ENCODE measurements around the gene HECW1. TPM values are rescaled to one million over a fixed set of nuclear protein-coding genes. Genes with fewer than 3 reads are reported as not detected.

HECW1 gene
- total RNA-seq, 4 donors from 2014 or later = 0.62 to 4.3 (median 1.4) TPM; not detected in 1

DNA sequence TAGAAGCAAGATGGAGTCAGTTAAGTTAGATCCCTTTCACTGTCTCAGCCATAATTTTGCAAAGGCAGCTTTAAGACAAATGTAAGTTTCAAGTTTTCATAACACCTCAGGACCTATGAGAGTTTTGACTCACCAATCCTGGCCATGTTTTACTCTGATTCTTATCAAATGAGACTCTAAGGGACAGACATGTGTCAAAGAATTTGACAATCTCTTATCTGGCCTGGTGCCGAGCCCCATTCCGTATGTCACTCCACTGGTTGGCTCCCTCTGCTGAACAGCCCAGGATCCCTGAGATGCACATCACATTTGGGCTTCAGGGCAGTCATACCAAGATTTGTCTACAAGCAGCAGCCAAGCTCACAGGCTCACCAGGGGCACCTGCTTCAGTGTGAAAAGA lies 282.9 kb downstream of the HECW1 start:
- no peak overlapping the region for H3K4me3 ChIP-seq (ENCODE audit: low read depth, poor library complexity, severe bottlenecking)
- TF ChIP-seq, protein P1, sequence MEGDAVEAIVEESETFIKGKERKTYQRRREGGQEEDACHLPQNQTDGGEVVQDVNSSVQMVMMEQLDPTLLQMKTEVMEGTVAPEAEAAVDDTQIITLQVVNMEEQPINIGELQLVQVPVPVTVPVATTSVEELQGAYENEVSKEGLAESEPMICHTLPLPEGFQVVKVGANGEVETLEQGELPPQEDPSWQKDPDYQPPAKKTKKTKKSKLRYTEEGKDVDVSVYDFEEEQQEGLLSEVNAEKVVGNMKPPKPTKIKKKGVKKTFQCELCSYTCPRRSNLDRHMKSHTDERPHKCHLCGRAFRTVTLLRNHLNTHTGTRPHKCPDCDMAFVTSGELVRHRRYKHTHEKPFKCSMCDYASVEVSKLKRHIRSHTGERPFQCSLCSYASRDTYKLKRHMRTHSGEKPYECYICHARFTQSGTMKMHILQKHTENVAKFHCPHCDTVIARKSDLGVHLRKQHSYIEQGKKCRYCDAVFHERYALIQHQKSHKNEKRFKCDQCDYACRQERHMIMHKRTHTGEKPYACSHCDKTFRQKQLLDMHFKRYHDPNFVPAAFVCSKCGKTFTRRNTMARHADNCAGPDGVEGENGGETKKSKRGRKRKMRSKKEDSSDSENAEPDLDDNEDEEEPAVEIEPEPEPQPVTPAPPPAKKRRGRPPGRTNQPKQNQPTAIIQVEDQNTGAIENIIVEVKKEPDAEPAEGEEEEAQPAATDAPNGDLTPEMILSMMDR (IDR thresholded peaks at IDR 0.05) = no peak
- no peak for TF ChIP-seq POLR2A (IDR thresholded peaks at IDR 0.05)
- intact Hi-C loops (cut with DNase I; ENCODE audit: low total_unique reads) = no loop called here
- no peak for DNase-seq (ENCODE audit: low spot score in 2 of 2)
- WGBS, 2 donors = 31 to 33% methylated on average over 2 of the region's 2 CpGs

DNA sequence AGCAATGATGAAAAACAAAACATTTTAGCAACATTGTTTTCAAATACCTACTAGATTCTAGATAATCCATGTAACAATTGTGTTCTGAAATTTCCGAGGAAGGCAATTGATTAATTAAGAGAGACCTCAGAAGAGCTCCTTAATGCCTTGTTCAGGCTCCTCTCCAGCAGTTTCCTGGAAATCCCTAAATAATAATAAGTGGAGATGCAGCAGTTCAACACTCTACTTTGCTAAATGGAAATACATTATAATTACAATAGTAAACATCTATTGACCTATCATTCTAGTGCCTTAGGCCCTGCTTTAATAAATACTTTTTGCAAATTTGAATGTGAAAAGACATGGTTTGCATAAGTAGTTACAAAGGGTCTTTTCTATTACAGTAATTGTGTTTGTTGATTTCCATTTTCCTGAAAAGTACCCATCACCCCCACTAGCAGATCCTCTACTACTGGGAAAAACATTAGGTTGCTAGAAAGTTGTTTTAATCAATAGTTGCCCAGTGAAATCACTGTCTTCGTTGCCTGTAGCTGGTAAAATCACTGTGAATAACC lies 283.8 kb downstream of the HECW1 start:
- 64 to 72% methylated on average over 2 of the region's 2 CpGs for WGBS, 2 donors
- TF ChIP-seq, protein P1 (IDR thresholded peaks at IDR 0.05) = no peak
- TF ChIP-seq POLR2A (IDR thresholded peaks at IDR 0.05) = no peak
- H3K4me3 ChIP-seq (ENCODE audit: low read depth, poor library complexity, severe bottlenecking) = no peak overlapping the region
- intact Hi-C loops (cut with DNase I; ENCODE audit: low total_unique reads) = no loop called here
- DNase-seq (ENCODE audit: low spot score in 2 of 2) = no peak

DNA sequence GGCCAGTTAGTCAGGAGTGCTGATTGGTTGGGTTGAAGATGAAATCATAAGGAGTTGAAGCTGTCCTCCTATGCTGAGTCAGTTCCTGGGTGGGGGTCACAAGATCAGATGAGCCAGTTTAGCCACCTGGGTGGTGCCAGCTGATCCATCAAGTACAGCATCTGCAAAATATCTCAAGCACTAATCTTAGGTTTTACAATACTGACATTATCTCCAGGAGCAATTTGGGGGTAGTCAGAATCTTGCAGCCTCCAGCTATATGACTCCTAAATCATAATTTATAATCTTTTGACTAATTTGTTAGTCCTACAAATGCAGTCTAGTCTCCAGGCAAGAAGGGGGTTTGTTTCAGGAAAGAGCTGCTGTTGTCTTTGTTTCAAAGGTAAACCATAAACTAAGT lies 286.4 kb downstream of the HECW1 start:
- H3K4me3 ChIP-seq (ENCODE audit: low read depth, poor library complexity, severe bottlenecking) = no peak overlapping the region
- no peak for DNase-seq (ENCODE audit: low spot score in 2 of 2)
- no peak for TF ChIP-seq POLR2A (IDR thresholded peaks at IDR 0.05)
- TF ChIP-seq, protein P1 (IDR thresholded peaks at IDR 0.05) = no peak
- intact Hi-C loops (cut with DNase I; ENCODE audit: low total_unique reads) = no loop called here

DNA sequence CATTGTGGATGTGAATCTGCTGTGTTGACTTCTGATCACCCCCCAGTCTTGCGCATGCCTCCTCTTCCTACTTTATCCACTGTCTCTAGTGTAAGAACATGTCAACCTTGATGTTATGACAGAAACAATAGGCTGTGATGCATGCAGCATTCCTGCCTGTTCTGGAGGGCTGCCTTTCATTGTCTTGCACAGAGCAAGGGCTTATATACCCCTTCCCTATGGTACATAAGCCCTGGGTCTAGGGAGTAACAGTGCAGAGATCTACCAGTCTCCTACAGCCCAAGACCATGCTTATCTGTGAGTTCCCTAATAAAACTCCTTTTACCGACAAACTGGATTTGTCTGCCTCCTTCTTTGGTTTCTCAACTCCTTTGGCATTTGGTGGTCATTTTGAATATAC lies 293.5 kb downstream of the HECW1 start:
- 93 to 96% methylated on average over 2 of the region's 2 CpGs for WGBS, 2 donors
- H3K4me3 ChIP-seq (ENCODE audit: low read depth, poor library complexity, severe bottlenecking) = no peak overlapping the region
- DNase-seq (ENCODE audit: low spot score in 2 of 2) = no peak
- TF ChIP-seq, protein P1 (IDR thresholded peaks at IDR 0.05) = no peak
- no peak for TF ChIP-seq POLR2A (IDR thresholded peaks at IDR 0.05)
- intact Hi-C loops (cut with DNase I; ENCODE audit: low total_unique reads) = no loop called here

DNA sequence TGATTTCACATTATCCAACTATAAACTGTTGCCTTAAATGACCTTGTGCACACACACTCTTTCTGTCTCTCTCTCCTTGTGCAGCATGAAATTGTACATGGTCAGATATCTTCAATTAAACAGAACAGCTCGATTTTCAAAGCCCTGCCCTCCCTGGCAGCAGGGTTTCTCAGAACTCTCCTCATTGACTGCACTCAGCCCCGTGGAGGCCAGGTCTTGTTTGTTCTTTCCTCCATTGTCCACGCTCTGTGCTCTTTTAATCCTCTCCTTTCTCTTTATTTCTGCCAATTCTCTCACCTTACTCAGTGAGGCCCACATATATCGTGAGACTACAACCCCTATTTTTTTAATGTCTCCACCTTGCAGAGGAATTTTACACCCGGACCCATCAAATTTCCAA lies 294.5 kb downstream of the HECW1 start:
- TF ChIP-seq, protein P1 (IDR thresholded peaks at IDR 0.05) = no peak
- TF ChIP-seq POLR2A (IDR thresholded peaks at IDR 0.05) = no peak
- 67 to 77% methylated on average over 5 of the region's 5 CpGs for WGBS, 2 donors
- intact Hi-C loops (cut with DNase I; ENCODE audit: low total_unique reads) = no loop called here
- H3K4me3 ChIP-seq (ENCODE audit: low read depth, poor library complexity, severe bottlenecking) = no peak overlapping the region
- no peak for DNase-seq (ENCODE audit: low spot score in 2 of 2)

DNA sequence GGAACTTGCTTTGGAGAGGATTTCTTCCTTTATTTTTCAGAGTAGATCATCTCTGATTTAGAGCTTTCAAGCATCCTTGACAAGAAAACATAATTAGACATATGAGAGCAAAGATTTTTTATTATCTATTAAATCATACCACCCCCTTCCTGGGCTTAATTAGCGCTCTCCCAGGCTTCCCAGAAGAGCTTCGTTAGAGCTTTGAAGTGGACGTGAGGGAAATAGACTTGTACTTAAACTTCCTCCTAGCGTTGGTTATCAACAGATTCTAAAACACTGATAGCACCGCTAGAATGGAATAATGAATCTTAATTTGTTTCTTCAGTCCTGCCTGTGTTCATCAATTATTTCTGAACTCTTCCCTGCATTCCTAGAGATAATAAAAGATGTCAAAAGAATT lies 296.5 kb downstream of the HECW1 start:
- TF ChIP-seq, protein P1 (IDR thresholded peaks at IDR 0.05) = no peak
- TF ChIP-seq POLR2A (IDR thresholded peaks at IDR 0.05) = no peak
- no peak overlapping the region for H3K4me3 ChIP-seq (ENCODE audit: low read depth, poor library complexity, severe bottlenecking)
- intact Hi-C loops (cut with DNase I; ENCODE audit: low total_unique reads) = no loop called here
- no peak for DNase-seq (ENCODE audit: low spot score in 2 of 2)
- WGBS, 2 donors = 63 to 70% methylated on average over 5 of the region's 5 CpGs

Measured in lower leg skin (tissue), 4 donors.